ENCODE results near the gene TSEN54. TPM values are rescaled to one million over a fixed set of nuclear protein-coding genes. Genes with fewer than 3 reads are reported as not detected.
"Not testable (repeated sequence)": the region's sequence is repeated elsewhere in the genome, so short reads cannot be mapped to it uniquely, and the experiment has no call there.

Gene TSEN54
- total RNA-seq, 1 experiment from 2014 or later = 56.3 TPM

- in situ Hi-C loops (cut with HindIII; ENCODE audit: low sequenced_read_pairs) = no loop called here
Measured at GRCh38 chr17:75514919-75515495, 1.3 kb upstream of the TSEN54 start.

GRCh38 chr17:75515496-75516254 is 653 bp upstream of the TSEN54 start, which contains the start of gene CASKIN2:
CASKIN2 (minus strand) TSS chr17:75515537; CDS start chr17:75513804, 1,733 bp downstream.
- DNase-seq (ENCODE audit: low spot score) = peak; percentile 93
- in situ Hi-C loops (cut with HindIII; ENCODE audit: low sequenced_read_pairs) = no loop called here

More at GRCh38 chr17:75514919-75515495, 1.3 kb upstream of the TSEN54 start:
- no peak for DNase-seq (ENCODE audit: low spot score)

- in situ Hi-C loops (cut with HindIII; ENCODE audit: low sequenced_read_pairs) = no loop called here
Measured at GRCh38 chr17:75516619-75517296, 430 bp downstream of the TSEN54 start.

GRCh38 chr17:75517297-75517865 is 1.1 kb downstream of the TSEN54 start:
- in situ Hi-C loops (cut with HindIII; ENCODE audit: low sequenced_read_pairs) = no loop called here
- no peak for DNase-seq (ENCODE audit: low spot score)

More at GRCh38 chr17:75516619-75517296, 430 bp downstream of the TSEN54 start:
- no peak for DNase-seq (ENCODE audit: low spot score)

GRCh38 chr17:75518201-75518600 is 1.9 kb downstream of the TSEN54 start:
- in situ Hi-C loops (cut with HindIII; ENCODE audit: low sequenced_read_pairs) = no loop called here
- DNase-seq (ENCODE audit: low spot score) = no peak

- in situ Hi-C loops (cut with HindIII; ENCODE audit: low sequenced_read_pairs) = no loop called here
- no peak for DNase-seq (ENCODE audit: low spot score)
Measured at GRCh38 chr17:75518983-75519537, 2.7 kb downstream of the TSEN54 start.

- DNase-seq (ENCODE audit: low spot score); in situ Hi-C loops (cut with HindIII; ENCODE audit: low sequenced_read_pairs): not testable (repeated sequence)
Measured at GRCh38 chr17:75520413-75520812, 4.1 kb downstream of the TSEN54 start.

GRCh38 chr17:75521290-75521689 is 5.0 kb downstream of the TSEN54 start:
- in situ Hi-C loops (cut with HindIII; ENCODE audit: low sequenced_read_pairs) = no loop called here
- no peak for DNase-seq (ENCODE audit: low spot score)

GRCh38 chr17:75521951-75522727 is 5.8 kb downstream of the TSEN54 start:
- in situ Hi-C loops (cut with HindIII; ENCODE audit: low sequenced_read_pairs) = no loop called here
- DNase-seq (ENCODE audit: low spot score) = no peak

- in situ Hi-C loops (cut with HindIII; ENCODE audit: low sequenced_read_pairs) = no loop called here
Measured at GRCh38 chr17:75523647-75524046, 7.3 kb downstream of the TSEN54 start.

GRCh38 chr17:75524269-75524969 is 8.1 kb downstream of the TSEN54 start:
- no peak for DNase-seq (ENCODE audit: low spot score)
- in situ Hi-C loops (cut with HindIII; ENCODE audit: low sequenced_read_pairs) = no loop called here

More at GRCh38 chr17:75523647-75524046, 7.3 kb downstream of the TSEN54 start:
- DNase-seq (ENCODE audit: low spot score) = no peak

- DNase-seq (ENCODE audit: low spot score) = peak; percentile 67
Measured at GRCh38 chr17:75524970-75525805, 8.9 kb downstream of the TSEN54 start, which contains the start of gene LLGL2. LLGL2 (plus strand) TSS chr17:75525697; CDS start chr17:75543427, 17,730 bp downstream.

GRCh38 chr17:75525806-75526554 is 9.7 kb downstream of the TSEN54 start:
- in situ Hi-C loops (cut with HindIII; ENCODE audit: low sequenced_read_pairs) = no loop called here
- DNase-seq (ENCODE audit: low spot score) = no peak

More at GRCh38 chr17:75524970-75525805, 8.9 kb downstream of the TSEN54 start, which contains the start of gene LLGL2:
- in situ Hi-C loops (cut with HindIII; ENCODE audit: low sequenced_read_pairs) = no loop called here

- in situ Hi-C loops (cut with HindIII; ENCODE audit: low sequenced_read_pairs) = no loop called here
- DNase-seq (ENCODE audit: low spot score) = no peak
Measured at GRCh38 chr17:75526555-75527270, 10.4 kb downstream of the TSEN54 start.

- DNase-seq (ENCODE audit: low spot score) = no peak
- in situ Hi-C loops (cut with HindIII; ENCODE audit: low sequenced_read_pairs) = no loop called here
Measured at GRCh38 chr17:75530837-75531720, 14.8 kb downstream of the TSEN54 start.
